K562 (cell line): Measurements from ENCODE around the gene SCAPER. TPM values are rescaled to one million over a fixed set of nuclear protein-coding genes. Genes with fewer than 3 reads are reported as not detected.
A peak's percentile ranks its signal among the peaks of the same experiment; 100 is the strongest.

Source experiments
- CBX8 ChIP-seq: fragments of 200-600 bp; sonication (generic); IDR thresholded peaks from 2 replicates; pipeline ENCODE4 v1.6.1; 2012; ENCODE audit warnings: borderline replicate concordance, mixed run types, low read depth, mild to moderate bottlenecking, moderate library complexity, mixed read lengths, low read length, control low read depth, inconsistent platforms; ENCODE audit not compliant: poor library complexity, severe bottlenecking; ENCODE audit errors: extremely low read depth
- ESRRA ChIP-seq: fragments of 450-650 bp; IDR thresholded peaks from 2 replicates; pipeline ENCODE4 v1.6.1; 2014; ENCODE audit warnings: low read depth, mild to moderate bottlenecking, moderate library complexity, borderline replicate concordance
- HSF4 ChIP-seq: fragments of 250-450 bp; sonication (Bioruptor Pico); IDR thresholded peaks from 2 replicates; pipeline ENCODE4 v2.1.2; 2022; ENCODE audit warnings: mild to moderate bottlenecking, moderate library complexity, borderline replicate concordance
- MCM7 ChIP-seq, 2 experiments: fragments of 450-650 bp; IDR thresholded peaks; 2 replicates each; pipeline ENCODE4 v1.6.1; 2016 to 2018
- POLR2G ChIP-seq: fragments of 200-400 bp; formaldehyde crosslinking; IDR thresholded peaks from 2 replicates; pipeline ENCODE4 v1.6.1; 2017; ENCODE audit warnings: low read depth, mild to moderate bottlenecking, antibody characterized with exemption, low read length, moderate library complexity
- POLR3A ChIP-seq: IDR thresholded peaks from 2 replicates; pipeline ENCODE4 v1.6.1; 2011; ENCODE audit warnings: borderline replicate concordance, mild to moderate bottlenecking, moderate library complexity; ENCODE audit not compliant: insufficient read length, insufficient read depth; ENCODE audit errors: extremely low read depth
- XRCC4 ChIP-seq: IDR thresholded peaks from one replicate; pipeline ENCODE4 v1.6.1; 2011; ENCODE audit not compliant: insufficient read depth, insufficient read length; ENCODE audit errors: extremely low read depth
- YBX1 ChIP-seq: fragments of 450-650 bp; IDR thresholded peaks from 2 replicates; pipeline ENCODE4 v1.7.1; 2016; ENCODE audit warnings: mild to moderate bottlenecking
- ZNF143 ChIP-seq: sonication (generic); formaldehyde crosslinking; IDR thresholded peaks from 2 replicates; pipeline ENCODE4 v1.9.0; 2022; ENCODE audit warnings: mild to moderate bottlenecking, missing genetic modification reagents
- ZNF282 ChIP-seq: sonication (generic); formaldehyde crosslinking; IDR thresholded peaks from 2 replicates; pipeline ENCODE4 v1.8.1; 2023; ENCODE audit warnings: missing genetic modification reagents
- ZNF445 ChIP-seq: fragments of 250-450 bp; sonication (Bioruptor Pico); IDR thresholded peaks from 2 replicates; pipeline ENCODE4 v1.4.0; 2020; ENCODE audit warnings: low read depth, mild to moderate bottlenecking, moderate library complexity
- ZNF589 ChIP-seq: fragments of 200-800 bp; sonication (Bioruptor generic); IDR thresholded peaks from 2 replicates; pipeline ENCODE4 v1.6.1; 2016; ENCODE audit warnings: low read depth, missing genetic modification characterization, missing compliant biosample characterization
- polyA plus RNA-seq, 8 experiments: library from polyadenylated mRNA; depleted of rRNA in 4 of 8; stranded (reverse) in 5 of 8; unstranded in 3 of 8; fragments of >200 nt; fragmentation: Nextera tagmentation in 2 of 8; fragmentation: Illumina TruSeq in 1 of 8; extraction: Ambion mirVana in 2 of 8; extraction: Trizol in 1 of 8; gene quantifications; 2 replicates each; pipeline versions ENCODE4 v1.2.1 to v1.2.3, GENCODE V29; 2011 to 2014; ENCODE audit warnings: inconsistent platforms in 1 of 8, missing spikeins in 1 of 8
- total RNA-seq, 7 experiments: library from RNA; depleted of rRNA in 6 of 7; stranded (reverse); fragments of >200 nt in 6 of 7; fragmentation: Illumina TruSeq in 2 of 7; extraction: Trizol in 2 of 7; gene quantifications; 2 replicates each; pipeline versions ENCODE4 v1.2.1 to v1.2.3, GENCODE V29; 2011 to 2021; ENCODE audit warnings: low replicate concordance in 1 of 7
- TF ChIP-seq, protein P1 (sequence below): fragments of 250-450 bp; sonication (Bioruptor Pico); IDR thresholded peaks from 2 replicates; pipeline ENCODE4 v1.8.0; 2022; ENCODE audit warnings: moderate library complexity, mild to moderate bottlenecking, inconsistent platforms
- TF ChIP-seq, protein P2 (sequence below), 2 experiments: IDR thresholded peaks; 2 replicates each; pipeline ENCODE4 v1.6.1; 2012; ENCODE audit warnings: improper control_type of control experiment in 2 of 2, low read depth in 2 of 2, low read length in 2 of 2, borderline replicate concordance in 1 of 2
- TF ChIP-seq, protein P3 (sequence below): fragments of 450-650 bp; formaldehyde crosslinking; IDR thresholded peaks from 2 replicates; pipeline ENCODE4 v1.4.0; 2022; ENCODE audit warnings: missing genetic modification characterization
- TF ChIP-seq, protein P4 (sequence below): fragments of 450-650 bp; IDR thresholded peaks from 2 replicates; pipeline ENCODE4 v1.6.1; 2018; ENCODE audit not compliant: partially characterized antibody

The SCAPER gene
- total and polyA plus RNA-seq, 9 of the 15 experiments (the other 6 are each of a cell fraction or from before 2014, with no cell fraction given), result 1.3 to 5.7 (median 3.2) TPM

DNA sequence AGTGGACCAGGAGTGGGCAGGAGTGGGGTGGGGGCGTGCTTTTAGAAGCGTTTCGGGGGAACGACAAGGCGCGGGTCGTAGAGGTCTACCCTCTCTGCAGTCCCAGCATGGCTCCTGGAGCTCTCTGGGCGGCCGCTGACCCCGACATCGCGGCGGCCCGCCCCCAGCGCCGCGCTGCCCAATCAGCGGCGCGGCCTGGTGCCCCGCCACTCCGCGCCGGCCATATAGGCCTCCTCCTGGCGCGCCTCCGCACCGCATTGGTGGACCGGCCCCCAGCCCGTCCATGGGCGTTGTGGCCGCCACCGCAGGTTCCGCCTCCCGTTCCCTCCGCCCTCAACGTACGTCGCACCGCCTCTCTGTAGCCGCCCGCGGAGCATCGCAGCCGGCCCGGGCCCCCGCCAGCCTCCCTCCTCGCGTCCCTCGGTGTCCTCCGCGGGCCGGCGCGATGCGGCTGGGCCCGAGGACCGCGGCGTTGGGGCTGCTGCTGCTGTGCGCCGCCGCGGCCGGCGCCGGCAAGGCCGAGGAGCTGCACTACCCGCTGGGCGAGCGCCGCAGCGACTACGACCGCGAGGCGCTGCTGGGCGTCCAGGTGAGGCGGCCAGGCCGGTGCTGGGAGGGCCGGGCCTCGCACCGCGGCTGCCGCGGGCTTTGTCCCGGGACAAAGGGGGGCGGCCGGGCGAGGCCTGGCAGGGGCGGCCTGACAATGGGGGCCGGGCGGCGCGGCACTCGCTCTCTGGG is 26.4 kb upstream of the SCAPER start, which contains the start of gene RCN2 (continued):
- TF ChIP-seq, protein P1, sequence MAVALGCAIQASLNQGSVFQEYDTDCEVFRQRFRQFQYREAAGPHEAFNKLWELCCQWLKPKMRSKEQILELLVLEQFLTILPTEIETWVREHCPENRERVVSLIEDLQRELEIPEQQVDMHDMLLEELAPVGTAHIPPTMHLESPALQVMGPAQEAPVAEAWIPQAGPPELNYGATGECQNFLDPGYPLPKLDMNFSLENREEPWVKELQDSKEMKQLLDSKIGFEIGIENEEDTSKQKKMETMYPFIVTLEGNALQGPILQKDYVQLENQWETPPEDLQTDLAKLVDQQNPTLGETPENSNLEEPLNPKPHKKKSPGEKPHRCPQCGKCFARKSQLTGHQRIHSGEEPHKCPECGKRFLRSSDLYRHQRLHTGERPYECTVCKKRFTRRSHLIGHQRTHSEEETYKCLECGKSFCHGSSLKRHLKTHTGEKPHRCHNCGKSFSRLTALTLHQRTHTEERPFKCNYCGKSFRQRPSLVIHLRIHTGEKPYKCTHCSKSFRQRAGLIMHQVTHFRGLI, result no peak
- TF ChIP-seq HSF4 (CRISPR knock-in tag) (no peak), ZNF282 (CRISPR knock-in tag) (no peak), YBX1 (no peak), POLR3A (no peak), ZNF445 (no peak), ESRRA (peak; percentile 76; the same call in 1 of the 2 replicates), ZNF143 (CRISPR knock-in tag) (no peak), POLR2G (peak; percentile 96), XRCC4 (no peak), ZNF589 (CRISPR knock-in tag) (no peak), CBX8 (no peak), MCM7 (IDR thresholded peaks at IDR 0.05) (no peak)
- TF ChIP-seq, protein P2, sequence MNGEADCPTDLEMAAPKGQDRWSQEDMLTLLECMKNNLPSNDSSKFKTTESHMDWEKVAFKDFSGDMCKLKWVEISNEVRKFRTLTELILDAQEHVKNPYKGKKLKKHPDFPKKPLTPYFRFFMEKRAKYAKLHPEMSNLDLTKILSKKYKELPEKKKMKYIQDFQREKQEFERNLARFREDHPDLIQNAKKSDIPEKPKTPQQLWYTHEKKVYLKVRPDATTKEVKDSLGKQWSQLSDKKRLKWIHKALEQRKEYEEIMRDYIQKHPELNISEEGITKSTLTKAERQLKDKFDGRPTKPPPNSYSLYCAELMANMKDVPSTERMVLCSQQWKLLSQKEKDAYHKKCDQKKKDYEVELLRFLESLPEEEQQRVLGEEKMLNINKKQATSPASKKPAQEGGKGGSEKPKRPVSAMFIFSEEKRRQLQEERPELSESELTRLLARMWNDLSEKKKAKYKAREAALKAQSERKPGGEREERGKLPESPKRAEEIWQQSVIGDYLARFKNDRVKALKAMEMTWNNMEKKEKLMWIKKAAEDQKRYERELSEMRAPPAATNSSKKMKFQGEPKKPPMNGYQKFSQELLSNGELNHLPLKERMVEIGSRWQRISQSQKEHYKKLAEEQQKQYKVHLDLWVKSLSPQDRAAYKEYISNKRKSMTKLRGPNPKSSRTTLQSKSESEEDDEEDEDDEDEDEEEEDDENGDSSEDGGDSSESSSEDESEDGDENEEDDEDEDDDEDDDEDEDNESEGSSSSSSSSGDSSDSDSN (IDR thresholded peaks at IDR 0.05; ENCODE audit: borderline replicate concordance in 1 of 2, low read depth in 2 of 2, low read length in 2 of 2), result peak; percentile 84 to 93; a peak in 1 of 4 replicates
- TF ChIP-seq, protein P3, sequence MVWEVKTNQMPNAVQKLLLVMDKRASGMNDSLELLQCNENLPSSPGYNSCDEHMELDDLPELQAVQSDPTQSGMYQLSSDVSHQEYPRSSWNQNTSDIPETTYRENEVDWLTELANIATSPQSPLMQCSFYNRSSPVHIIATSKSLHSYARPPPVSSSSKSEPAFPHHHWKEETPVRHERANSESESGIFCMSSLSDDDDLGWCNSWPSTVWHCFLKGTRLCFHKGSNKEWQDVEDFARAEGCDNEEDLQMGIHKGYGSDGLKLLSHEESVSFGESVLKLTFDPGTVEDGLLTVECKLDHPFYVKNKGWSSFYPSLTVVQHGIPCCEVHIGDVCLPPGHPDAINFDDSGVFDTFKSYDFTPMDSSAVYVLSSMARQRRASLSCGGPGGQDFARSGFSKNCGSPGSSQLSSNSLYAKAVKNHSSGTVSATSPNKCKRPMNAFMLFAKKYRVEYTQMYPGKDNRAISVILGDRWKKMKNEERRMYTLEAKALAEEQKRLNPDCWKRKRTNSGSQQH, result no peak
- TF ChIP-seq, protein P4, sequence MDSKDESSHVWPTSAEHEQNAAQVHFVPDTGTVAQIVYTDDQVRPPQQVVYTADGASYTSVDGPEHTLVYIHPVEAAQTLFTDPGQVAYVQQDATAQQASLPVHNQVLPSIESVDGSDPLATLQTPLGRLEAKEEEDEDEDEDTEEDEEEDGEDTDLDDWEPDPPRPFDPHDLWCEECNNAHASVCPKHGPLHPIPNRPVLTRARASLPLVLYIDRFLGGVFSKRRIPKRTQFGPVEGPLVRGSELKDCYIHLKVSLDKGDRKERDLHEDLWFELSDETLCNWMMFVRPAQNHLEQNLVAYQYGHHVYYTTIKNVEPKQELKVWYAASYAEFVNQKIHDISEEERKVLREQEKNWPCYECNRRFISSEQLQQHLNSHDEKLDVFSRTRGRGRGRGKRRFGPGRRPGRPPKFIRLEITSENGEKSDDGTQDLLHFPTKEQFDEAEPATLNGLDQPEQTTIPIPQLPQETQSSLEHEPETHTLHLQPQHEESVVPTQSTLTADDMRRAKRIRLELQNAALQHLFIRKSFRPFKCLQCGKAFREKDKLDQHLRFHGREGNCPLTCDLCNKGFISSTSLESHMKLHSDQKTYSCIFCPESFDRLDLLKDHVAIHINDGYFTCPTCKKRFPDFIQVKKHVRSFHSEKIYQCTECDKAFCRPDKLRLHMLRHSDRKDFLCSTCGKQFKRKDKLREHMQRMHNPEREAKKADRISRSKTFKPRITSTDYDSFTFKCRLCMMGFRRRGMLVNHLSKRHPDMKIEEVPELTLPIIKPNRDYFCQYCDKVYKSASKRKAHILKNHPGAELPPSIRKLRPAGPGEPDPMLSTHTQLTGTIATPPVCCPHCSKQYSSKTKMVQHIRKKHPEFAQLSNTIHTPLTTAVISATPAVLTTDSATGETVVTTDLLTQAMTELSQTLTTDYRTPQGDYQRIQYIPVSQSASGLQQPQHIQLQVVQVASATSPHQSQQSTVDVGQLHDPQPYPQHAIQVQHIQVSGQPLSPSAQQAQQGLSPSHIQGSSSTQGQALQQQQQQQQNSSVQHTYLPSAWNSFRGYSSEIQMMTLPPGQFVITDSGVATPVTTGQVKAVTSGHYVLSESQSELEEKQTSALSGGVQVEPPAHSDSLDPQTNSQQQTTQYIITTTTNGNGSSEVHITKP, result no peak
